H1 (cell line): ENCODE results near the gene NOL4L. TPM values are rescaled to one million over a fixed set of nuclear protein-coding genes. Genes with fewer than 3 reads are reported as not detected.

ENCODE experiments used
- SP1 ChIP-seq: IDR thresholded peaks from 2 replicates; pipeline ENCODE4 v1.6.1; 2011; ENCODE audit warnings: low read depth, low read length
- polyA plus RNA-seq, 7 experiments: library from polyadenylated mRNA; depleted of rRNA in 3 of 7; stranded (reverse) in 5 of 7; unstranded in 2 of 7; fragments of >200 nt in 5 of 7; fragments of 200-250 nt in 2 of 7; gene quantifications; 1 replicate in 5 of 7; 2 replicates in 1 of 7; 4 replicates in 1 of 7; pipeline versions ENCODE4 v1.2.1 to v1.2.3, GENCODE V29; 2011 to 2013; ENCODE audit warnings: missing spikeins in 2 of 7, mixed read lengths in 2 of 7
- total RNA-seq: library from RNA; stranded (reverse); fragmentation: NEBNext Ultra II Directional; extraction: Animal tissue kit (Norgen Biotek cat#: 25700); gene quantifications from 2 replicates; pipeline ENCODE4 v1.2.1, GENCODE V29; 2021
- TF ChIP-seq, protein P1 (sequence below): IDR thresholded peaks from 2 replicates; pipeline ENCODE4 v1.6.1; 2011; ENCODE audit warnings: low read length, improper control_type of control experiment
- TF ChIP-seq, protein P2 (sequence below): fragments of 300-600 bp; sonication (generic); IDR thresholded peaks from 2 replicates; pipeline ENCODE4 v1.7.1; 2012; ENCODE audit warnings: low read length, moderate library complexity, mild to moderate bottlenecking, inconsistent platforms; ENCODE audit not compliant: insufficient replicate concordance

Gene NOL4L
- total and polyA plus RNA-seq, 2 of the 8 experiments (the other 6 are each of a cell fraction or from before 2014, with no cell fraction given) = 15.3 to 23.7 TPM

DNA sequence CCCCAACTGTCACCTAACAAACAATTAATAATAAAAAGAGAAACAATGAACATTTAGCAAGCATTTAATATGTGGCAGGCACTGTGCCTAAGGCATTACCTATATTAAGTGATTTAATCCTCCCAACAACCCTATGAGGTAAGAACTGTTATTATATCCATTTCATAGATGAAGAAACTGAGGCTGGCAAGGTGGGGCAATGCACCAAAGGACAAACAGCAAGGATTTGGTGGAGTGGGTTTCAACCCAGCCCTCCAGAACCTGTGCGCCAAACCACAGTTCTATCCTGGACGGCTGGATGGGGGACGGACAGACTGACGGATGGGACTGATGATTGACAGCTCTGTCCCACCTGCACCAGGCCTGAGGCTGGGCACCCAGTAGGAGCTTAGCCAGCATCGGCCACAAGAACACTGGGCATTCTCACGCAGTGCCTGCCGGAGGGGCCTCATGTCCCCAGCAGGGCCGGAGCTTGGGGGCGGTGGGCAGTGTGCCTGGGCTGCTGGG is 24.6 kb downstream of the NOL4L start (continued):
- TF ChIP-seq, protein P1, sequence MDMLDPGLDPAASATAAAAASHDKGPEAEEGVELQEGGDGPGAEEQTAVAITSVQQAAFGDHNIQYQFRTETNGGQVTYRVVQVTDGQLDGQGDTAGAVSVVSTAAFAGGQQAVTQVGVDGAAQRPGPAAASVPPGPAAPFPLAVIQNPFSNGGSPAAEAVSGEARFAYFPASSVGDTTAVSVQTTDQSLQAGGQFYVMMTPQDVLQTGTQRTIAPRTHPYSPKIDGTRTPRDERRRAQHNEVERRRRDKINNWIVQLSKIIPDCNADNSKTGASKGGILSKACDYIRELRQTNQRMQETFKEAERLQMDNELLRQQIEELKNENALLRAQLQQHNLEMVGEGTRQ = no peak
- TF ChIP-seq, protein P2, sequence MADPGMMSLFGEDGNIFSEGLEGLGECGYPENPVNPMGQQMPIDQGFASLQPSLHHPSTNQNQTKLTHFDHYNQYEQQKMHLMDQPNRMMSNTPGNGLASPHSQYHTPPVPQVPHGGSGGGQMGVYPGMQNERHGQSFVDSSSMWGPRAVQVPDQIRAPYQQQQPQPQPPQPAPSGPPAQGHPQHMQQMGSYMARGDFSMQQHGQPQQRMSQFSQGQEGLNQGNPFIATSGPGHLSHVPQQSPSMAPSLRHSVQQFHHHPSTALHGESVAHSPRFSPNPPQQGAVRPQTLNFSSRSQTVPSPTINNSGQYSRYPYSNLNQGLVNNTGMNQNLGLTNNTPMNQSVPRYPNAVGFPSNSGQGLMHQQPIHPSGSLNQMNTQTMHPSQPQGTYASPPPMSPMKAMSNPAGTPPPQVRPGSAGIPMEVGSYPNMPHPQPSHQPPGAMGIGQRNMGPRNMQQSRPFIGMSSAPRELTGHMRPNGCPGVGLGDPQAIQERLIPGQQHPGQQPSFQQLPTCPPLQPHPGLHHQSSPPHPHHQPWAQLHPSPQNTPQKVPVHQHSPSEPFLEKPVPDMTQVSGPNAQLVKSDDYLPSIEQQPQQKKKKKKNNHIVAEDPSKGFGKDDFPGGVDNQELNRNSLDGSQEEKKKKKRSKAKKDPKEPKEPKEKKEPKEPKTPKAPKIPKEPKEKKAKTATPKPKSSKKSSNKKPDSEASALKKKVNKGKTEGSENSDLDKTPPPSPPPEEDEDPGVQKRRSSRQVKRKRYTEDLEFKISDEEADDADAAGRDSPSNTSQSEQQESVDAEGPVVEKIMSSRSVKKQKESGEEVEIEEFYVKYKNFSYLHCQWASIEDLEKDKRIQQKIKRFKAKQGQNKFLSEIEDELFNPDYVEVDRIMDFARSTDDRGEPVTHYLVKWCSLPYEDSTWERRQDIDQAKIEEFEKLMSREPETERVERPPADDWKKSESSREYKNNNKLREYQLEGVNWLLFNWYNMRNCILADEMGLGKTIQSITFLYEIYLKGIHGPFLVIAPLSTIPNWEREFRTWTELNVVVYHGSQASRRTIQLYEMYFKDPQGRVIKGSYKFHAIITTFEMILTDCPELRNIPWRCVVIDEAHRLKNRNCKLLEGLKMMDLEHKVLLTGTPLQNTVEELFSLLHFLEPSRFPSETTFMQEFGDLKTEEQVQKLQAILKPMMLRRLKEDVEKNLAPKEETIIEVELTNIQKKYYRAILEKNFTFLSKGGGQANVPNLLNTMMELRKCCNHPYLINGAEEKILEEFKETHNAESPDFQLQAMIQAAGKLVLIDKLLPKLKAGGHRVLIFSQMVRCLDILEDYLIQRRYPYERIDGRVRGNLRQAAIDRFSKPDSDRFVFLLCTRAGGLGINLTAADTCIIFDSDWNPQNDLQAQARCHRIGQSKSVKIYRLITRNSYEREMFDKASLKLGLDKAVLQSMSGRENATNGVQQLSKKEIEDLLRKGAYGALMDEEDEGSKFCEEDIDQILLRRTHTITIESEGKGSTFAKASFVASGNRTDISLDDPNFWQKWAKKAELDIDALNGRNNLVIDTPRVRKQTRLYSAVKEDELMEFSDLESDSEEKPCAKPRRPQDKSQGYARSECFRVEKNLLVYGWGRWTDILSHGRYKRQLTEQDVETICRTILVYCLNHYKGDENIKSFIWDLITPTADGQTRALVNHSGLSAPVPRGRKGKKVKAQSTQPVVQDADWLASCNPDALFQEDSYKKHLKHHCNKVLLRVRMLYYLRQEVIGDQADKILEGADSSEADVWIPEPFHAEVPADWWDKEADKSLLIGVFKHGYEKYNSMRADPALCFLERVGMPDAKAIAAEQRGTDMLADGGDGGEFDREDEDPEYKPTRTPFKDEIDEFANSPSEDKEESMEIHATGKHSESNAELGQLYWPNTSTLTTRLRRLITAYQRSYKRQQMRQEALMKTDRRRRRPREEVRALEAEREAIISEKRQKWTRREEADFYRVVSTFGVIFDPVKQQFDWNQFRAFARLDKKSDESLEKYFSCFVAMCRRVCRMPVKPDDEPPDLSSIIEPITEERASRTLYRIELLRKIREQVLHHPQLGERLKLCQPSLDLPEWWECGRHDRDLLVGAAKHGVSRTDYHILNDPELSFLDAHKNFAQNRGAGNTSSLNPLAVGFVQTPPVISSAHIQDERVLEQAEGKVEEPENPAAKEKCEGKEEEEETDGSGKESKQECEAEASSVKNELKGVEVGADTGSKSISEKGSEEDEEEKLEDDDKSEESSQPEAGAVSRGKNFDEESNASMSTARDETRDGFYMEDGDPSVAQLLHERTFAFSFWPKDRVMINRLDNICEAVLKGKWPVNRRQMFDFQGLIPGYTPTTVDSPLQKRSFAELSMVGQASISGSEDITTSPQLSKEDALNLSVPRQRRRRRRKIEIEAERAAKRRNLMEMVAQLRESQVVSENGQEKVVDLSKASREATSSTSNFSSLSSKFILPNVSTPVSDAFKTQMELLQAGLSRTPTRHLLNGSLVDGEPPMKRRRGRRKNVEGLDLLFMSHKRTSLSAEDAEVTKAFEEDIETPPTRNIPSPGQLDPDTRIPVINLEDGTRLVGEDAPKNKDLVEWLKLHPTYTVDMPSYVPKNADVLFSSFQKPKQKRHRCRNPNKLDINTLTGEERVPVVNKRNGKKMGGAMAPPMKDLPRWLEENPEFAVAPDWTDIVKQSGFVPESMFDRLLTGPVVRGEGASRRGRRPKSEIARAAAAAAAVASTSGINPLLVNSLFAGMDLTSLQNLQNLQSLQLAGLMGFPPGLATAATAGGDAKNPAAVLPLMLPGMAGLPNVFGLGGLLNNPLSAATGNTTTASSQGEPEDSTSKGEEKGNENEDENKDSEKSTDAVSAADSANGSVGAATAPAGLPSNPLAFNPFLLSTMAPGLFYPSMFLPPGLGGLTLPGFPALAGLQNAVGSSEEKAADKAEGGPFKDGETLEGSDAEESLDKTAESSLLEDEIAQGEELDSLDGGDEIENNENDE = no peak
- no peak for TF ChIP-seq SP1
